GM12878 (cell line): Measurements from ENCODE around the gene CUL4A. TPM values are rescaled to one million over a fixed set of nuclear protein-coding genes. Genes with fewer than 3 reads are reported as not detected.

Experiments
- ATAC-seq: fragments of 200-7000 bp; cut with Tn5 transposase; 3 replicates; pipeline ENCODE4 v1.9.1; 2020; ENCODE audit warnings: mild to moderate bottlenecking, moderate library complexity
- BruUV-seq: library from RNA; stranded (reverse); fragments of 400-500 nt; replicated peaks from 2 replicates; lab custom pipeline; 2021; lab: Mats Ljungman, UMichigan
- CTCF ChIA-PET: fragments of 300-600 bp; sonication (Branson Sonifier 250); formaldehyde crosslinking; extraction: SDS; loops from one replicate; lab custom pipeline; 2021; ENCODE audit warnings: inconsistent platforms; lab: Yijun Ruan, JAX
- POLR2A ChIA-PET: fragments of 350-600 bp; formaldehyde crosslinking; extraction: SDS; loops from one replicate; lab custom pipeline; 2021; ENCODE audit warnings: inconsistent platforms; lab: Charles Lee
- RAD21 ChIA-PET: fragments of 300-600 bp; sonication (Branson Sonifier 250); formaldehyde crosslinking; loops from one replicate; lab custom pipeline; 2023; ENCODE audit warnings: antibody characterized with exemption; ENCODE audit not compliant: unreplicated experiment; lab: Charles Lee
- SMC1A ChIA-PET: fragments of 300-600 bp; sonication (Branson Sonifier 250); formaldehyde crosslinking; loops from one replicate; lab custom pipeline; 2023; ENCODE audit not compliant: unreplicated experiment, uncharacterized antibody; lab: Charles Lee
- DNase-seq: peaks from one replicate; pipeline ENCODE4 v3.0.0-alpha.2; 2011; ENCODE audit warnings: low read depth, low spot score
- FAIRE-seq: peaks from 3 replicates; lab custom pipeline; 2011; peaks lifted over from hg19 to GRCh38; lab: Jason Lieb, UNC
- H2AFZ ChIP-seq: 2 replicates; pipeline ENCODE4 v1.6.0; 2011; ENCODE audit warnings: low read depth, low read length, control low read depth; ENCODE audit not compliant: control insufficient read depth
- H3K27ac ChIP-seq: 2 replicates; pipeline ENCODE4 v1.5.1; 2011; ENCODE audit warnings: control low read depth; ENCODE audit not compliant: control insufficient read depth, insufficient read depth
- H3K27me3 ChIP-seq, 2 experiments: replicated peaks in 1 of 2; 2 replicates each; pipeline versions ENCODE4 v1.6.0 to v1.6.1; 2011; ENCODE audit warnings: low read length in 1 of 2; ENCODE audit not compliant: control insufficient read depth in 2 of 2, insufficient read depth in 2 of 2
- H3K36me3 ChIP-seq, 2 experiments: 2 replicates each; pipeline ENCODE4 v1.5.1; 2011; ENCODE audit warnings: low read length in 1 of 2; ENCODE audit not compliant: control insufficient read depth in 2 of 2, insufficient read depth in 2 of 2
- H3K4me1 ChIP-seq: 2 replicates; pipeline ENCODE4 v1.6.1; 2011; ENCODE audit warnings: mild to moderate bottlenecking, low read length, moderate library complexity, mixed read lengths; ENCODE audit not compliant: control insufficient read depth, insufficient read depth
- H3K4me2 ChIP-seq: 2 replicates; pipeline ENCODE4 v1.6.0; 2011; ENCODE audit warnings: control low read depth; ENCODE audit not compliant: control insufficient read depth, insufficient read depth
- H3K4me3 ChIP-seq: fragments of 200-600 bp; sonication (generic); 2 replicates; pipeline ENCODE4 v1.5.1; 2016
- H3K79me2 ChIP-seq: 2 replicates; pipeline ENCODE4 v1.6.0; 2011; ENCODE audit warnings: low read length; ENCODE audit not compliant: control insufficient read depth, insufficient read depth
- H3K9ac ChIP-seq: 2 replicates; pipeline ENCODE4 v1.8.0; 2011; ENCODE audit warnings: low read length, control low read depth, mixed read lengths; ENCODE audit not compliant: control insufficient read depth, insufficient read depth
- H3K9me3 ChIP-seq: replicated peaks from 3 replicates; pipeline ENCODE4 v1.5.1; 2011; ENCODE audit warnings: mild to moderate bottlenecking, low read length; ENCODE audit not compliant: control insufficient read depth, insufficient read depth
- H4K20me1 ChIP-seq: 2 replicates; pipeline ENCODE4 v1.6.0; 2011; ENCODE audit not compliant: control insufficient read depth, insufficient read depth
- BCL11A ChIP-seq: IDR thresholded peaks from 2 replicates; pipeline ENCODE4 v1.6.1; 2011; ENCODE audit warnings: low read depth, low read length
- CHD4 ChIP-seq: fragments of 200-600 bp; sonication (generic); IDR thresholded peaks from 2 replicates; pipeline ENCODE4 v1.6.1; 2016; ENCODE audit warnings: mild to moderate bottlenecking
- GABPA ChIP-seq: IDR thresholded peaks from 2 replicates; pipeline ENCODE4 v1.6.1; 2014; ENCODE audit warnings: antibody characterized with exemption, low read depth, mild to moderate bottlenecking, inconsistent platforms
- MEF2A ChIP-seq: IDR thresholded peaks from 2 replicates; pipeline ENCODE4 v1.6.1; 2011; ENCODE audit warnings: low read depth, mild to moderate bottlenecking, low read length, moderate library complexity; ENCODE audit not compliant: insufficient read depth
- SKIL ChIP-seq: fragments of 450-650 bp; IDR thresholded peaks from 2 replicates; pipeline ENCODE4 v1.6.1; 2017; ENCODE audit warnings: mild to moderate bottlenecking, low read depth, inconsistent platforms; ENCODE audit not compliant: poor library complexity, severe bottlenecking
- ZNF274 ChIP-seq: IDR thresholded peaks from one replicate; pipeline ENCODE4 v1.8.0; 2011; ENCODE audit not compliant: insufficient read length, insufficient read depth
- WGBS: methylation state at CpG from one replicate; pipeline ENCODE4 v1.1.6; 2016; ENCODE audit warnings: low lambda C conversion rate; ENCODE audit not compliant: insufficient replicate concordance, insufficient coverage; ENCODE audit errors: missing lambda C conversion rate; 5-methylcytosine and 5-hydroxymethylcytosine counted together
- in situ Hi-C: fragments of 300-500 bp; cut with MboI; formaldehyde crosslinking; loops from 9 replicates; pipeline ENCODE4 v1.14.3; 2018; ENCODE audit warnings: mixed read lengths
- intact Hi-C: fragments of 100-400 bp; cut with micrococcal nuclease; formaldehyde crosslinking; loops from one replicate; pipeline ENCODE4 v1.14.2; 2022; ENCODE audit not compliant: unreplicated experiment
- polyA plus RNA-seq, 11 experiments: library from polyadenylated mRNA; depleted of rRNA in 4 of 11; unstranded in 6 of 11; stranded (reverse) in 5 of 11; fragments of >200 nt; fragmentation: Nextera tagmentation in 4 of 11; fragmentation: Illumina TruSeq in 1 of 11; extraction: Ambion mirVana in 4 of 11; extraction: Trizol in 1 of 11; gene quantifications; 1 replicate in 1 of 11; 2 replicates in 10 of 11; pipeline versions ENCODE4 v1.2.1 to v1.2.3, GENCODE V29; 2011 to 2016; ENCODE audit warnings: inconsistent platforms in 2 of 11, missing spikeins in 2 of 11, low read depth in 1 of 11
- total RNA-seq, 4 experiments: library from RNA; depleted of rRNA in 3 of 4; stranded (reverse); fragments of >200 nt in 3 of 4; fragmentation: Illumina TruSeq in 1 of 4; extraction: Trizol in 1 of 4; gene quantifications; 2 replicates each; pipeline versions ENCODE4 v1.2.1 to v1.2.3, GENCODE V29; 2013 to 2021
- TF ChIP-seq, protein P1 (sequence below): fragments of 150-350 bp; IDR thresholded peaks from 2 replicates; pipeline ENCODE4 v1.6.1; 2016; ENCODE audit warnings: low read depth, low read length

CUL4A gene
- total and polyA plus RNA-seq, 10 of the 15 experiments (the other 5 are each of a cell fraction or from before 2014, with no cell fraction given) = 19.7 to 74.3 (median 55.6) TPM

GRCh38 chr13:113160983-113161382, 48.4 kb upstream of the CUL4A start:
- Histone ChIP-seq H3K36me3 (no peaks in the 10 kb centered on the region), H3K9me3 (peaks cover 4% of the 10 kb centered on the region; the same call in 1 of the 3 replicates), H3K4me2 (no peak overlapping the region), H3K79me2 (no peaks in the 10 kb centered on the region), H3K27ac (no peak overlapping the region), H3K4me3 (no peak overlapping the region), H2AFZ (no peak overlapping the region), H3K4me1 (no peaks in the 10 kb centered on the region), H3K27me3 (no peaks in the 10 kb centered on the region), H4K20me1 (no peaks in the 10 kb centered on the region), H3K9ac (no peak overlapping the region)
- TF ChIP-seq CHD4 = no peak
- no peak for TF ChIP-seq ZNF274
- ChIA-PET RAD21 (no interaction called here), POLR2A (no interaction called here), SMC1A (no interaction called here), CTCF (no interaction called here)
- FAIRE-seq (no peak), ATAC-seq (no peak), DNase-seq (no peak)
- WGBS = 43% methylated on average over 12 of the region's 12 CpGs
- BruUV-seq = no TSS peak
- intact Hi-C loops (no loop called here), in situ Hi-C loops (no loop called here)

DNA sequence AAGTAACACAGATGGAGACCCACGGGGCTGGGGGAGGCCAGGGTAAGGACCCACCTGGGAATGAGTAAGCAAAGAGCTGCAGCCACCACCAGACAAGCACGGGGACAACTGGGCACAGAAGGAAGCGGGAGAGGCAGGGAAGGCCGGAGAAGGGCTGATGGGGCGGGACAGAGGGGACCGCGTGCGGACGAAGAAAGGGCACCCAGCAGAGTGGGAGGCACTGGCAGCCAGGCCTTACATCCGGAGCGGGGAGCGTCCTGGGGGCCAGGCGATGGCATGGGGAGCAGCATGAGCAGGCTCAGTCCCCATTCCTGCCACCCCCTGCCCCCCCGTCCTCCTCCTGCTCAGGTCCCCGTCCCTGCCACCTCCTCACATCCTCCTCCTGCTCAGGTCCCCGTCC, 48.0 kb upstream of the CUL4A start:
- CTCF ChIA-PET = no interaction called here
- RAD21 ChIA-PET = no interaction called here
- H3K9me3 ChIP-seq = no peaks in the 10 kb centered on the region; the same call in 2 of the 3 replicates
- no peak overlapping the region for H3K4me3 ChIP-seq
- in situ Hi-C loops (no loop called here), intact Hi-C loops (no loop called here)
- no peaks in the 10 kb centered on the region for H3K79me2 ChIP-seq
- DNase-seq (no peak), ATAC-seq (no peak)
- BruUV-seq = no TSS peak
- no peak overlapping the region for H3K4me2 ChIP-seq
- SMC1A ChIA-PET = no interaction called here
- H4K20me1 ChIP-seq = no peaks in the 10 kb centered on the region
- H3K36me3 ChIP-seq = no peaks in the 10 kb centered on the region
- no peak overlapping the region for H3K9ac ChIP-seq
- no peaks in the 10 kb centered on the region for H3K27me3 ChIP-seq
- TF ChIP-seq MEF2A (no peak), GABPA (no peak), SKIL (no peak), BCL11A (no peak)
- TF ChIP-seq, protein P1, sequence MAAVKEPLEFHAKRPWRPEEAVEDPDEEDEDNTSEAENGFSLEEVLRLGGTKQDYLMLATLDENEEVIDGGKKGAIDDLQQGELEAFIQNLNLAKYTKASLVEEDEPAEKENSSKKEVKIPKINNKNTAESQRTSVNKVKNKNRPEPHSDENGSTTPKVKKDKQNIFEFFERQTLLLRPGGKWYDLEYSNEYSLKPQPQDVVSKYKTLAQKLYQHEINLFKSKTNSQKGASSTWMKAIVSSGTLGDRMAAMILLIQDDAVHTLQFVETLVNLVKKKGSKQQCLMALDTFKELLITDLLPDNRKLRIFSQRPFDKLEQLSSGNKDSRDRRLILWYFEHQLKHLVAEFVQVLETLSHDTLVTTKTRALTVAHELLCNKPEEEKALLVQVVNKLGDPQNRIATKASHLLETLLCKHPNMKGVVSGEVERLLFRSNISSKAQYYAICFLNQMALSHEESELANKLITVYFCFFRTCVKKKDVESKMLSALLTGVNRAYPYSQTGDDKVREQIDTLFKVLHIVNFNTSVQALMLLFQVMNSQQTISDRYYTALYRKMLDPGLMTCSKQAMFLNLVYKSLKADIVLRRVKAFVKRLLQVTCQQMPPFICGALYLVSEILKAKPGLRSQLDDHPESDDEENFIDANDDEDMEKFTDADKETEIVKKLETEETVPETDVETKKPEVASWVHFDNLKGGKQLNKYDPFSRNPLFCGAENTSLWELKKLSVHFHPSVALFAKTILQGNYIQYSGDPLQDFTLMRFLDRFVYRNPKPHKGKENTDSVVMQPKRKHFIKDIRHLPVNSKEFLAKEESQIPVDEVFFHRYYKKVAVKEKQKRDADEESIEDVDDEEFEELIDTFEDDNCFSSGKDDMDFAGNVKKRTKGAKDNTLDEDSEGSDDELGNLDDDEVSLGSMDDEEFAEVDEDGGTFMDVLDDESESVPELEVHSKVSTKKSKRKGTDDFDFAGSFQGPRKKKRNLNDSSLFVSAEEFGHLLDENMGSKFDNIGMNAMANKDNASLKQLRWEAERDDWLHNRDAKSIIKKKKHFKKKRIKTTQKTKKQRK = no peak
- TF ChIP-seq, all 136 proteins: peak for 0
- FAIRE-seq = no peak
- POLR2A ChIA-PET = no interaction called here
- H2AFZ ChIP-seq = no peak overlapping the region
- 68% methylated on average over 11 of the region's 16 CpGs for WGBS
- H3K27ac ChIP-seq = no peak overlapping the region
- H3K4me1 ChIP-seq = no peaks in the 10 kb centered on the region
